OCI-LY7 (cell line): ENCODE measurements around the gene ADD2. TPM values are rescaled to one million over a fixed set of nuclear protein-coding genes. Genes with fewer than 3 reads are reported as not detected.

Source experiments
- BruUV-seq: library from RNA; stranded (reverse); fragments of 400-500 nt; replicated peaks from 2 replicates; lab custom pipeline; 2021; lab: Mats Ljungman, UMichigan
- CTCF ChIA-PET: fragments of 300-600 bp; sonication (Branson Sonifier 250); formaldehyde crosslinking; loops from one replicate; lab custom pipeline; 2022; ENCODE audit warnings: antibody characterized with exemption; ENCODE audit not compliant: unreplicated experiment; lab: Charles Lee
- POLR2A ChIA-PET: fragments of 300-600 bp; sonication (Branson Sonifier 250); formaldehyde crosslinking; loops from one replicate; lab custom pipeline; 2022; ENCODE audit warnings: antibody characterized with exemption; lab: Charles Lee
- DNase-seq: peaks from one replicate; pipeline ENCODE4 v3.0.0-alpha.2; 2015; ENCODE audit warnings: low spot score
- H2AFZ ChIP-seq: fragments of 200-600 bp; sonication (generic), shearing (Covaris generic); 2 replicates; pipeline ENCODE4 v1.6.1; 2014; ENCODE audit warnings: mild to moderate bottlenecking, antibody characterized with exemption, low read length, moderate library complexity
- H3K27ac ChIP-seq: fragments of 200-600 bp; sonication (generic); 2 replicates; pipeline ENCODE4 v1.5.1; 2014; ENCODE audit warnings: mixed run types, low read depth, mild to moderate bottlenecking, moderate library complexity, low read length, inconsistent platforms; ENCODE audit not compliant: poor library complexity, severe bottlenecking
- H3K36me3 ChIP-seq: fragments of 200-600 bp; sonication (generic); 2 replicates; pipeline ENCODE4 v1.6.1; 2014; ENCODE audit warnings: mild to moderate bottlenecking, antibody characterized with exemption, low read length, moderate library complexity, mixed read lengths; ENCODE audit not compliant: insufficient read depth
- H3K4me1 ChIP-seq: fragments of 200-600 bp; sonication (generic); 2 replicates; pipeline ENCODE4 v1.5.1; 2014; ENCODE audit warnings: mild to moderate bottlenecking, low read length; ENCODE audit not compliant: insufficient read depth, poor library complexity, severe bottlenecking
- H3K4me2 ChIP-seq: fragments of 200-600 bp; sonication (generic); 2 replicates; pipeline ENCODE4 v1.6.1; 2014; ENCODE audit warnings: mild to moderate bottlenecking, low read length
- H3K4me3 ChIP-seq: fragments of 200-600 bp; sonication (generic); 2 replicates; pipeline ENCODE4 v1.5.1; 2014; ENCODE audit warnings: mild to moderate bottlenecking, low read depth, low read length; ENCODE audit not compliant: poor library complexity, severe bottlenecking
- H3K79me2 ChIP-seq: fragments of 200-600 bp; sonication (generic); 2 replicates; pipeline ENCODE4 v1.6.1; 2016; ENCODE audit warnings: low read depth, mild to moderate bottlenecking, low read length, moderate library complexity, mixed read lengths; ENCODE audit not compliant: insufficient read depth
- H3K9me2 ChIP-seq: fragments of 200-600 bp; sonication (generic); 2 replicates; pipeline ENCODE4 v1.6.1; 2016; ENCODE audit warnings: mild to moderate bottlenecking, low read length, mixed read lengths; ENCODE audit not compliant: insufficient read depth
- H3K9me3 ChIP-seq: fragments of 200-600 bp; sonication (generic); 2 replicates; pipeline ENCODE4 v1.6.1; 2014; ENCODE audit warnings: mild to moderate bottlenecking, mixed run types, low read length, mixed read lengths
- H4K20me1 ChIP-seq: fragments of 200-600 bp; sonication (generic); 2 replicates; pipeline ENCODE4 v1.6.1; 2014; ENCODE audit warnings: mild to moderate bottlenecking, antibody characterized with exemption, low read length, moderate library complexity, mixed read lengths; ENCODE audit not compliant: insufficient read depth
- EZH2phosphoT487 ChIP-seq: fragments of 200-600 bp; sonication (generic); IDR thresholded peaks from 2 replicates; pipeline ENCODE4 v1.6.1; 2018; ENCODE audit warnings: low read depth, borderline replicate concordance, mild to moderate bottlenecking, mixed run types, antibody characterized with exemption, low read length, moderate library complexity, mixed read lengths
- intact Hi-C: fragments of 100-400 bp; cut with micrococcal nuclease; formaldehyde crosslinking; loops from one replicate; pipeline ENCODE4 v1.10.0; 2022; ENCODE audit not compliant: unreplicated experiment
- total RNA-seq, 2 experiments: library from RNA; depleted of rRNA in 1 of 2; stranded (reverse); fragments of >200 nt in 1 of 2; shearing (Covaris generic) in 1 of 2; gene quantifications; 2 replicates each; pipeline ENCODE4 v1.2.3, GENCODE V29; 2014 to 2022
- TF ChIP-seq, protein P1 (sequence below): fragments of 200-600 bp; sonication (generic); conservative IDR thresholded peaks from 2 replicates; pipeline ENCODE4 v1.5.1; 2014; ENCODE audit warnings: mild to moderate bottlenecking, antibody characterized with exemption, low read length, moderate library complexity, mixed read lengths

ADD2 gene
- total RNA-seq, 2 experiments from 2014 or later: not detected

DNA sequence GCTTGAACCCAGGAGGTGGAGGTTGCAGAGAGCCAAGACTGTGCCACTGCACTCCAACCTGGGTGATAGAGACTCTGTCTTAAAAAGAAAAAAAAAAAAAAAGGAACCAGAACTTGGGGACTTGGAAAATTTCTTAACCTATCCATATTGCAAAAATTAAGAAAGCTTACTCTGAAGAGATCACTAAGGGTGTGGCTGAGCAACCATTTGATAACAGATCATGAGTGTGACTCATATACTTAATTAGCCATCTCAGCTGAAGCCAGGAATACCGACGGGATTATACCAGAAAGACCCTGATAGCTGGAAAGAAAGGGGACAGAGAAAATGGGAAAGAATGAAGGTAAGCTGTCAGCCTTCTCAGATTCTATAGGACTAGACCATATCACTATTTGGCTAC lies 7.1 kb upstream of the ADD2 start:
- no TSS peak for BruUV-seq
- H3K27ac ChIP-seq: no peak overlapping the region
- ChIA-PET CTCF (no interaction called here), POLR2A (interaction anchor here (0.5 to 1.0 kb wide), 4 partner anchors 9 to 227 kb away, joined by 3 read pairs; no protein-coding TSS in a partner anchor)
- no peak overlapping the region for H2AFZ ChIP-seq
- no peaks in the 10 kb centered on the region for H3K4me1 ChIP-seq
- H3K4me2 ChIP-seq: no peak overlapping the region
- DNase-seq: no peak
- H3K4me3 ChIP-seq: no peak overlapping the region
- TF ChIP-seq, protein P1, sequence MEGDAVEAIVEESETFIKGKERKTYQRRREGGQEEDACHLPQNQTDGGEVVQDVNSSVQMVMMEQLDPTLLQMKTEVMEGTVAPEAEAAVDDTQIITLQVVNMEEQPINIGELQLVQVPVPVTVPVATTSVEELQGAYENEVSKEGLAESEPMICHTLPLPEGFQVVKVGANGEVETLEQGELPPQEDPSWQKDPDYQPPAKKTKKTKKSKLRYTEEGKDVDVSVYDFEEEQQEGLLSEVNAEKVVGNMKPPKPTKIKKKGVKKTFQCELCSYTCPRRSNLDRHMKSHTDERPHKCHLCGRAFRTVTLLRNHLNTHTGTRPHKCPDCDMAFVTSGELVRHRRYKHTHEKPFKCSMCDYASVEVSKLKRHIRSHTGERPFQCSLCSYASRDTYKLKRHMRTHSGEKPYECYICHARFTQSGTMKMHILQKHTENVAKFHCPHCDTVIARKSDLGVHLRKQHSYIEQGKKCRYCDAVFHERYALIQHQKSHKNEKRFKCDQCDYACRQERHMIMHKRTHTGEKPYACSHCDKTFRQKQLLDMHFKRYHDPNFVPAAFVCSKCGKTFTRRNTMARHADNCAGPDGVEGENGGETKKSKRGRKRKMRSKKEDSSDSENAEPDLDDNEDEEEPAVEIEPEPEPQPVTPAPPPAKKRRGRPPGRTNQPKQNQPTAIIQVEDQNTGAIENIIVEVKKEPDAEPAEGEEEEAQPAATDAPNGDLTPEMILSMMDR: no peak
- no peak for TF ChIP-seq EZH2phosphoT487
- no peaks in the 10 kb centered on the region for H3K36me3 ChIP-seq
- no peaks in the 10 kb centered on the region for H3K9me3 ChIP-seq
- intact Hi-C loops: no loop called here
- no peaks in the 10 kb centered on the region for H3K79me2 ChIP-seq
- no peaks in the 10 kb centered on the region for H4K20me1 ChIP-seq
- H3K9me2 ChIP-seq: no peaks in the 10 kb centered on the region

DNA sequence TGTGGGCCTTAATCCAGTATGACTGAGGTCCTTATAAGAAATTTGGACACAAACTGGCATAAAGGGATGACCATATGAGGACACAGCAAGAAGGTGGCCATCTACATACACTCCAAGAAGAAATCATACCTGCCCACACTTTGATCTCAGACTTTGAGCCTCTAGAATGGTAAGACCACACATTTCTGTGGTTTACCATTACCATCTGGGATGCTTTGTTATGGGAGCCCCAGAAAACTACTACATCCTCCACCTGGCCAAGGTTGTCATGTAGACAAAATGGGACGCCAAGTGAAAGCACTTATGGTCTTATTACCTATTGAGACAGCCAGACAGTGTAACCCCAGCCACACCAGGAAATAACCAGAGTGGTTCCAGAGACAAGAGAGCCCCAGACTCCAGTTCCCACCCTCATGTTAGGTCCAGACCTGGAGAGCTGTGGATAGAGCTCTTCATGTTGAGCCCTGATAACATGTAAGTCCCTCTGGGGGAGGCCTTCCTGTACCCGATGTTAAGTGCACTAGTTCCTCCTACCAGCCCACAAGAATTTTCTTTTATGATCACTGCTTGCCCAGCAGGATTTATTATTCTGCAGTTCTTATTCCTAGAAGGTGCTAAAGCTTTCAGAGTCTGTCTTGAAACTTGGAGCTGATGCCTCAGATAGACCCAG lies 4.6 kb upstream of the ADD2 start:
- POLR2A ChIA-PET: interaction anchor here (0.6 kb wide), 1 partner anchor 949 kb away, joined by 3 read pairs; no protein-coding TSS in a partner anchor
- DNase-seq: no peak
- Histone ChIP-seq H3K27ac (no peak overlapping the region), H4K20me1 (no peaks in the 10 kb centered on the region), H3K4me1 (no peaks in the 10 kb centered on the region), H3K4me2 (no peak overlapping the region), H3K79me2 (no peaks in the 10 kb centered on the region), H3K9me3 (no peaks in the 10 kb centered on the region), H2AFZ (no peak overlapping the region), H3K4me3 (no peak overlapping the region), H3K36me3 (no peaks in the 10 kb centered on the region), H3K9me2 (no peaks in the 10 kb centered on the region)
- TF ChIP-seq, protein P1: no peak
- no peak for TF ChIP-seq EZH2phosphoT487
- CTCF ChIA-PET: no interaction called here
- intact Hi-C loops: no loop called here
- BruUV-seq: no TSS peak

DNA sequence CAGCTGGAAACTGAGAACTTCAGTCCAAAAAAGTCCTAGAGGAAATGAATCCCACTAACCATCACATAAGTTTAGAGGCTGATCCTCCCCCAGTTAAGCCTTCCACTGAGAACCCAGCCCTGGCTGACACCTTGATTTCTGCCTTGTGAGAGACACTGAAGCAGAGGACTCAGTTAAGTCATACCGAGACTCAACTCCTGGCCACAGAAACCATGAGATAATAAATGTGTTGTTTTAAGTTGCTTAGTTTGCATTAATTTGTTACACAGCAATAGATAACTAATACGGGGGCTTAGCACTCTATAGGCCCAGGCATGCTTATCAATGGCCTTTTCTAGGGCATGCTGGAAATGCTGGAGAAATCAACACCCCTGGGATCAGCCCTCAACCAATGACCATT lies 3.4 kb upstream of the ADD2 start:
- Histone ChIP-seq H3K4me2 (no peak overlapping the region), H3K4me3 (no peak overlapping the region), H3K79me2 (no peaks in the 10 kb centered on the region), H3K4me1 (no peaks in the 10 kb centered on the region), H3K36me3 (no peaks in the 10 kb centered on the region), H2AFZ (no peak overlapping the region), H3K9me2 (no peaks in the 10 kb centered on the region), H3K27ac (no peak overlapping the region), H3K9me3 (no peaks in the 10 kb centered on the region), H4K20me1 (no peaks in the 10 kb centered on the region)
- ChIA-PET POLR2A (no interaction called here), CTCF (no interaction called here)
- intact Hi-C loops: no loop called here
- DNase-seq: no peak
- TF ChIP-seq, protein P1: no peak
- TF ChIP-seq EZH2phosphoT487: no peak
- BruUV-seq: no TSS peak
